ENCODE results near the gene CDH12.

The CDH12 gene

DNA sequence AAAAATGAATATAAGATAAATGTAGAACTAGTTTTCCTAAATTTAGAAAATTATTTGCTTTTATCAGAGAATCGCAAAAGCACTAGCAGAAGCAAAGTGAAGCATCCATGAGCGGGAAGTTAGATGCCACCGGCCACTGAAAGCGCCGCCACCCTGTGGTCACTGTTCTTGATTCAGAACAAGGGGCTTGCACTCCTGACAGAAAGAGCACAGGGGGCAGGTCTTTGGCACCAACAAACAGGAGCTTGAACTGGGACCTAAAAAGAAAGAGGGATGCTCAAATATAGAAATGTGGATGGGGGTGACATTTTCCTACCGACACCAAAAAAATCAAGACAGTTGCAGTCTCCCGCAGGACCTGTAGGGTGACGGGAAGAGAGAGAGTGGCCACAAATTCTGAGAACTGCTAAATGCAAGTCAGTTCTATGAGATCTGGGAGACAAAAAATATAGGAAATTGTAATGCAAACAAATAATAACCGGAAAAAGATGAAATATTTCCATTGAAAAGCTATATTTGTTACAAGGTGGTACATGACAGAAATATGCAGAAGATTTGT, 144.3 kb downstream of the CDH12 start:
- Histone ChIP-seq H3K4me1 (no peaks in the 10 kb centered on the region), H3K27me3 (no peaks in the 10 kb centered on the region), H3K4me3 (no peak overlapping the region), H3K36me3 (no peaks in the 10 kb centered on the region), H3K27ac (no peak overlapping the region), H3K9me3 (no peaks in the 10 kb centered on the region)
- intact Hi-C loops (cut with DNase I; ENCODE audit: low total_unique reads) = no loop called here
- no peak for DNase-seq
- TF ChIP-seq, protein P1, sequence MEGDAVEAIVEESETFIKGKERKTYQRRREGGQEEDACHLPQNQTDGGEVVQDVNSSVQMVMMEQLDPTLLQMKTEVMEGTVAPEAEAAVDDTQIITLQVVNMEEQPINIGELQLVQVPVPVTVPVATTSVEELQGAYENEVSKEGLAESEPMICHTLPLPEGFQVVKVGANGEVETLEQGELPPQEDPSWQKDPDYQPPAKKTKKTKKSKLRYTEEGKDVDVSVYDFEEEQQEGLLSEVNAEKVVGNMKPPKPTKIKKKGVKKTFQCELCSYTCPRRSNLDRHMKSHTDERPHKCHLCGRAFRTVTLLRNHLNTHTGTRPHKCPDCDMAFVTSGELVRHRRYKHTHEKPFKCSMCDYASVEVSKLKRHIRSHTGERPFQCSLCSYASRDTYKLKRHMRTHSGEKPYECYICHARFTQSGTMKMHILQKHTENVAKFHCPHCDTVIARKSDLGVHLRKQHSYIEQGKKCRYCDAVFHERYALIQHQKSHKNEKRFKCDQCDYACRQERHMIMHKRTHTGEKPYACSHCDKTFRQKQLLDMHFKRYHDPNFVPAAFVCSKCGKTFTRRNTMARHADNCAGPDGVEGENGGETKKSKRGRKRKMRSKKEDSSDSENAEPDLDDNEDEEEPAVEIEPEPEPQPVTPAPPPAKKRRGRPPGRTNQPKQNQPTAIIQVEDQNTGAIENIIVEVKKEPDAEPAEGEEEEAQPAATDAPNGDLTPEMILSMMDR (IDR thresholded peaks at IDR 0.05) = no peak

DNA sequence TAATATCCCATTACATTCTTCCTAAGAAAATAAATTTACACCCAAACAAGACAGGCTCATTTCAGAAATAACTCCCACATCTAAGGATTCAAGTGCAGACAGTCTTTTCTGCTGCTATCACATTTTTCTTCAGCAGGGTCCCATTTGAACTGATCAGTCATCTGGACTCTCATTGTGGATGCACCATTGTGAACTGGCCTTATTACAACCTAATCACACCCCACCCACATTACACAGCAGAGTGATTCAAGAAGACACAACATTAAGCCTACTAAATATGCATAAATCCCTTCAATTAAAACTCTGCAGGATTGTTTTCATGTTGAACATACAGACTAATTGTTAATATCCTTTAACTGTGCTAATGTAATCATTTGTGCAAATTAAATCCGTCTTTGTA, 146.2 kb downstream of the CDH12 start:
- TF ChIP-seq, protein P1 (IDR thresholded peaks at IDR 0.05) = no peak
- intact Hi-C loops (cut with DNase I; ENCODE audit: low total_unique reads) = no loop called here
- no peak for DNase-seq
- no peaks in the 10 kb centered on the region for H3K4me1 ChIP-seq
- H3K4me3 ChIP-seq = no peak overlapping the region
- no peaks in the 10 kb centered on the region for H3K27me3 ChIP-seq
- H3K9me3 ChIP-seq = no peaks in the 10 kb centered on the region
- H3K27ac ChIP-seq = no peak overlapping the region
- no peaks in the 10 kb centered on the region for H3K36me3 ChIP-seq

DNA sequence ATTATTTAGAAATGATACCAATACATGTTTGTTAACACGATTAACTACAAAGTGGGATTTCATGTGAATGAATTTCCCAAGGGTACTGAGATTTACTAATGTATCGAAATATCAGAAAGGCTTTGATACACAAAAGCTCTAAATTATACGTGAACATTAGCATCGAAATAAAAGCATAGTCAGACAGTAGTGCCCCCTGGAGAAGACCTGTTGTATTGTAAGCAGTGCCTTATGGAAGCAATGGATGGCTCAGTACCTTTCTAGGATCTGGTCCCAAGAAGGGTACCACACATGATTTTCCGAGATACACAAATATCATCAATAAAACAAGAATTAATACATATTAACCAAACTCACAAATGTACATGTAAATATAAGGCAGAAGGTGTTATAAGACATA, 153.8 kb downstream of the CDH12 start:
- no peak overlapping the region for H3K27ac ChIP-seq
- TF ChIP-seq, protein P1 (IDR thresholded peaks at IDR 0.05) = no peak
- no peaks in the 10 kb centered on the region for H3K36me3 ChIP-seq
- no peaks in the 10 kb centered on the region for H3K27me3 ChIP-seq
- DNase-seq = no peak
- H3K4me1 ChIP-seq = no peaks in the 10 kb centered on the region
- H3K4me3 ChIP-seq = no peak overlapping the region
- intact Hi-C loops (cut with DNase I; ENCODE audit: low total_unique reads) = no loop called here
- H3K9me3 ChIP-seq = no peaks in the 10 kb centered on the region

DNA sequence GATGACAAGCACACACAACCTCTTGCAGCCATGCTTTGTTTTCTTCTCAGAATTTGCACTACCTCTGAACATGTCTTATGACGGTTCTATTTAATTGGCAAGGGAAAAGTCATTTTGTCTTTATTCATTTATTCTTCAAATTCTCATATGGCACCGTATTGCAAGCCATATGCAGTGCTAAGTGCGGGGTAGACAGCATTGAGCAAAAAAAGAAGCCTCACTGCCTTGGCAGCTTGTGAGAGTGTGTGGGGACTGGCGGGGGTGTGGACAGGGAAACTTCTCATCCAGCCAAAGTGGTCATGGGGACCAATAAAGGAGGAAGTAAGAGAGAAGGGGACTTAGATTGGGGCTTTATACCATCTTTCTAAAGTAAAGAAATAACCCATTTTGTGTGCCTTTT, 160.0 kb downstream of the CDH12 start:
- TF ChIP-seq, protein P1 (IDR thresholded peaks at IDR 0.05) = no peak
- intact Hi-C loops (cut with DNase I; ENCODE audit: low total_unique reads) = no loop called here
- H3K27me3 ChIP-seq = no peaks in the 10 kb centered on the region
- H3K9me3 ChIP-seq = no peaks in the 10 kb centered on the region
- H3K4me3 ChIP-seq = no peak overlapping the region
- H3K4me1 ChIP-seq = no peaks in the 10 kb centered on the region
- no peaks in the 10 kb centered on the region for H3K36me3 ChIP-seq
- no peak for DNase-seq
- H3K27ac ChIP-seq = no peak overlapping the region

DNA sequence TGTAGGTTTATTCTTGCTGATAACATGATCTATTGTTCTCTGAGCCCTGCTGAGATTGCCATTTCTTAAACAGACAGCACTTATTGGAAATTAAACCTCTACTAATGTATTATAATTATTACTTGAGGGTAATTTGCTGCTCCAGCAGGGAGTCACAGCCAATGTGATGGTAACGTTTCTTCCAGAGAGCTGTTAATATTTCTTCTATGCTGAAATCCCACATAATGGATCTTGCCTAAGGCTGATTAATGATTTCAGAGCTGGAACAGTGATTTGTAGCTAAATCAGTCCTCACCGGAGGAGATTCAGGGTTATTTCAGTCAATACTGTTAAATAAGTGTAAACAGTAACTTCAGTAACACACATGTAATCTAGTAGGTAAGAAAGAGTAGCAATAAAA, 170.1 kb downstream of the CDH12 start:
- no peaks in the 10 kb centered on the region for H3K36me3 ChIP-seq
- no peak for DNase-seq
- no peak overlapping the region for H3K4me3 ChIP-seq
- H3K9me3 ChIP-seq = no peaks in the 10 kb centered on the region
- no peak overlapping the region for H3K27ac ChIP-seq
- no peaks in the 10 kb centered on the region for H3K4me1 ChIP-seq
- TF ChIP-seq, protein P1 (IDR thresholded peaks at IDR 0.05) = no peak
- no peaks in the 10 kb centered on the region for H3K27me3 ChIP-seq
- intact Hi-C loops (cut with DNase I; ENCODE audit: low total_unique reads) = no loop called here

DNA sequence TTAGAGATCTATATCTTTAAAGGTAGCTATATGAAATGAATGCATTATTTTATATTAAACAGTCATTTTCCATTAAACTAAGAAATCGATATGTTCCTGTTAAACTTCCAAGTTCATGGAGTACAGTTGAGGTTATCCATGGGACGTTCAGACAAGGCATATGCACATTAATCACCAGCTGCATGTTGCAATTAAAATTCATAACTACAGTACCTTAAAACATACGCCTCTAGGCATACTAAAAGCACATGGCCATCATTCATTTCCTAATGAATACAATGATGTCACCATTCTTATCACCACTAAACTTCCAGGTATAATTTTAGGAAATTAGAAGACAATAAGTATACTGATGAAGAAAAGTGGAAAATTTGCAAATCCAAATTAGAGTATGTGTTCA, 174.3 kb downstream of the CDH12 start:
- H3K9me3 ChIP-seq = no peaks in the 10 kb centered on the region
- H3K4me1 ChIP-seq = no peaks in the 10 kb centered on the region
- no peaks in the 10 kb centered on the region for H3K36me3 ChIP-seq
- intact Hi-C loops (cut with DNase I; ENCODE audit: low total_unique reads) = no loop called here
- no peak overlapping the region for H3K4me3 ChIP-seq
- DNase-seq = no peak
- TF ChIP-seq, protein P1 (IDR thresholded peaks at IDR 0.05) = no peak
- H3K27me3 ChIP-seq = no peaks in the 10 kb centered on the region
- no peak overlapping the region for H3K27ac ChIP-seq

Data from tibial artery (tissue), 4 donors.